Cerebellar nuclear complex (tissue), 1 donor: ENCODE measurements around the gene VTI1B.
"Not testable (repeated sequence)": the region's sequence is repeated elsewhere in the genome, so short reads cannot be mapped to it uniquely, and the experiment has no call there.

ENCODE experiments used
- DNase-seq, 2 experiments: peaks; one replicate each; lab custom pipeline; 2025; lab: John Stamatoyannopoulos, UW

VTI1B gene, protein sequence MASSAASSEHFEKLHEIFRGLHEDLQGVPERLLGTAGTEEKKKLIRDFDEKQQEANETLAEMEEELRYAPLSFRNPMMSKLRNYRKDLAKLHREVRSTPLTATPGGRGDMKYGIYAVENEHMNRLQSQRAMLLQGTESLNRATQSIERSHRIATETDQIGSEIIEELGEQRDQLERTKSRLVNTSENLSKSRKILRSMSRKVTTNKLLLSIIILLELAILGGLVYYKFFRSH

DNA sequence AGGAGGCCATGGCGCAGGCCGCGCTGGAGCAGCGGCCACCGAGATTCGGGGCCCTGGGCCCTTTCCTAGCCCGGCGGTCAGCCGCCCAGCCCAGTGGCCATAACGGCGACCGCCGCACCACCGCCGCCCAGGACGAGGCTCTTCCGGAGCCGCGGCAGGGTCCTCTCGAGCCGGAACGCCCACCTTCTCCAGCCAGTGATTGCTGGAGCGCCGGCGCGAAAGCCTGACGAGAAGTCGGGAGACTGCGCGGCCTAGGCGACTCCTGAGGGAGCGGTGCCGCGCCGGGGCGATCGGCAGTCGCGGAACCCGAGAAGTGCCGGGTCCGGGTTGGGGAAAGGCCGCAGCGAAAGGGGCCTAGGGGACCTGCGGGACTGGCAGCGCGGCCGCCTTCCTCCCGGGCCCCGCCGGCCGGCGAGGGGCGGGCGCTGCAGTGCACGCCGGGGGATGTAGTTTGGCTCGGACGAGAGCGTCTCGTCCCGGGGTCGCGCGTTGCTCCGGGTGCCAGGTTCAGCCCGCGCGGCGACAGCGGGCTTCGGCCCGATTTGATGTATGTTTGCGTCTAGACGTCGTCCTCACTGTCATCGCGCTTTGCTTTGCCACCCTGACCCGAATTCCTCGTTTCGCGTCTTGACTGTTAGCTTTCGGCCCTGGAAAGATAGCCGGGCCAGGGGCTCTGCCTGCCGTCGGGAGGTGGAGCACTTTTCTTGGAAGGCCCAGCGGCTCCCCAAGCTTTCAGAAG lies at the start of gene VTI1B:
Gene VTI1B (minus strand): TSS at position 153 of the 739 bp plus-strand sequence. CDS start 143 bp downstream, at position 10.
- peak in 1 of 2 experiments; percentile 25 for DNase-seq

- no peak for DNase-seq
Measured at GRCh38 chr14:67722293-67722692, 47.9 kb upstream of the VTI1B start.

DNA sequence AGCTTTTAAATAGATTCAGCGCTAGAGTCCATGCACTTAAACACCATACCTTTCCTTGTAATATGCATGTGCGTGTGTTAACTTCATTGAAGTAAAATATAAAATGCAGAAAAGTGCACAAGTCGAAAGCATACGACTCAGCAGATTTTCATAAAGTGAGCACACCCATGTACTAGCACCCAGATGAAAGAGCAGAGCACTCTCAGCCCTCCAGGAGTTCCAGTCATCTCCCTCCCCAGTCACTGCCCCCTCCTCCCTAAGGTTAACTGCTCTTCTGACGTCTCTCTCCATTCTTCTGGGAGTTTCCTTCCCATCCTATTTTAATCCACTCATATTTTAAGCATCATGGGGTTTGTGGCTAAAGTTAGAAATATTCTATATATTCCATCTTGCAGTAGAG lies 47.4 kb upstream of the VTI1B start:
- DNase-seq = no peak

DNA sequence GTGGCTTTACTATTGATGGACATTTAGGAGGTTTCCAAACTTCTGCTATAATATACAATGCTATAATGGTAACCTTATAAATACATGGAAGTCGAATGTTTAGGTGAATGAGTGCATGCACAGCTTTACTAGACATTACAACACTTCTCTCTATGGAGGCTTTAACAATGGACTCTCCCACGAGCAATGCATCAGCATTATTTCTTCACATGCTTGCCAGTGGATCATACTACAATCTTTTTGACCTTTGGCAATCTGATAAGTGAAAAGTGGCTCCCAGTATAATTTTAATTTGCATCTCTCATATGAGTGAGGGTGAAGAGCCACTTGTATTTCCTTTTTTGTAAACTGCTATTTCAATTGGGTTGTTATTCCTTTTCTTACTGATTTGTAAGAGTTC lies 45.4 kb upstream of the VTI1B start:
- DNase-seq = no peak

- not testable (repeated sequence) for DNase-seq
Measured at GRCh38 chr14:67719385-67719784, 45.0 kb upstream of the VTI1B start.

GRCh38 chr14:67718265-67718664 lies 43.8 kb upstream of the VTI1B start:
- no peak for DNase-seq

GRCh38 chr14:67717048-67717447 lies 42.6 kb upstream of the VTI1B start:
- no peak for DNase-seq

GRCh38 chr14:67710209-67710608 lies 35.8 kb upstream of the VTI1B start:
- no peak for DNase-seq

DNA sequence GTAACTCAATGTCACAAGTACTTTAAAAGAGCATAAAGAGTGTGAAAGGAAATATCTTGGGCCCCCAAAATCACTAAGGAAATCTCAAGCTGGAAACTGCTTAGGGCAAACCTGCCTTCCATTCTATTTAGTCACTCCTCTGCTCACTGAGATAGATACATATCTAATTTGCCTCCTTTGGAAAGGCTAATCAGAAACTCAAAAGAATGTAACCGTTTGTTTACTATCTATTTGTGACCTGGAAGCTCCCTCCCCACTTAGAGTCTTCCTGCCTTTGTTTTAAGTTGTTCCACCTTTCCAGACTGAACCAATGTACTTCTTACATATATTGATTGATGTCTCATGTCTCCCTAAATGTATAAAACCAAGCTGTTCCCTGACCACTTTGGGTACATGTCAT lies 35.4 kb upstream of the VTI1B start:
- not testable (repeated sequence) for DNase-seq

- DNase-seq = not testable (repeated sequence)
Measured at GRCh38 chr14:67709346-67709745, 34.9 kb upstream of the VTI1B start.

- no peak for DNase-seq
Measured at GRCh38 chr14:67705211-67705610, 30.8 kb upstream of the VTI1B start.

GRCh38 chr14:67704484-67705089 lies 30.2 kb upstream of the VTI1B start:
- DNase-seq = no peak

- DNase-seq = no peak
Measured at GRCh38 chr14:67703997-67704396, 29.6 kb upstream of the VTI1B start.

DNA sequence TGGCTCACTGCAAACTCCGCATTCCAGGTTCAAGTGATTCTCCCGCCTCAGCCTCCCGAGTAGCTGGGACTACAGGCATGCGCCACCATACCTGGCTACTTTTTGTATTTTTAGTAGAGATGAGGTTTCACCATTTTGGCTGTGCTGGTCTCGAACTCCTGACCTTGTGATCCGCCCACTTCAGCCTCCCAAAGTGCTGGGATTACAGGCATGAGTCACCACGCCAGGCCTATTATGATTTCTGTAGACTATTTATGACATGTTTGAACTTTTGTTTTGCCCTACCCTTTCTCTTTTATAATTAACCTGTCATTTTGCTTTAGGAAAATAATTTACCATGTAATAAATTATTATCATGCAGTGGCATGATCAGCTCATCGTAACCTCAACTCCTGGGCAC lies 27.1 kb upstream of the VTI1B start, which contains the start of gene RDH12:
Gene RDH12 (plus strand): TSS at position 395 of the 400 bp plus-strand sequence. CDS start 20,757 bp downstream, outside the sequence.
- not testable (repeated sequence) for DNase-seq

- no peak for DNase-seq
Measured at GRCh38 chr14:67698179-67698578, 23.7 kb upstream of the VTI1B start.

DNA sequence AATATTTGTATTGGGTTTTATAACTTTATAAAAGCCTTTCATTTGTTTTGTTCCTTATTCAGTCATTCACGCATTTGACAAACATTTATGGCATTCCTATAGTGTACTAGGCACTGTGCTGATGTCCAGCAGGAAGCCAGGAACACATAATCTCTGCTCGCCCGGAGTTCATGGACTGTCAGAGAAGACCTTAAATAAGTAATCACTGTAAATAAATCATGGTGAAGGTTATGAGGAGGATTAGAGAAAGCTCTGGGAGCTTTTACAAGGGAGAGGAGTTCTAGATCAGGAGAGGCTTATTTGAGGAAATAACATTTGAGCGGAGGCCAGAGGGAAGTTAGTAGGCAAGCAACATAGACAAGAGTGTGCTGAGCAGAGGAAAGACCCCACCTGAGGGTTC lies 22.6 kb upstream of the VTI1B start:
- DNase-seq = no peak

- DNase-seq = peak; percentile 57 to 59
Measured at GRCh38 chr14:67695394-67695949, 21.0 kb upstream of the VTI1B start, which contains the start of gene RDH11. Gene RDH11, minus strand, starts transcription at chr14:67695764. Its CDS starts 61 bp downstream, at chr14:67695703.

DNA sequence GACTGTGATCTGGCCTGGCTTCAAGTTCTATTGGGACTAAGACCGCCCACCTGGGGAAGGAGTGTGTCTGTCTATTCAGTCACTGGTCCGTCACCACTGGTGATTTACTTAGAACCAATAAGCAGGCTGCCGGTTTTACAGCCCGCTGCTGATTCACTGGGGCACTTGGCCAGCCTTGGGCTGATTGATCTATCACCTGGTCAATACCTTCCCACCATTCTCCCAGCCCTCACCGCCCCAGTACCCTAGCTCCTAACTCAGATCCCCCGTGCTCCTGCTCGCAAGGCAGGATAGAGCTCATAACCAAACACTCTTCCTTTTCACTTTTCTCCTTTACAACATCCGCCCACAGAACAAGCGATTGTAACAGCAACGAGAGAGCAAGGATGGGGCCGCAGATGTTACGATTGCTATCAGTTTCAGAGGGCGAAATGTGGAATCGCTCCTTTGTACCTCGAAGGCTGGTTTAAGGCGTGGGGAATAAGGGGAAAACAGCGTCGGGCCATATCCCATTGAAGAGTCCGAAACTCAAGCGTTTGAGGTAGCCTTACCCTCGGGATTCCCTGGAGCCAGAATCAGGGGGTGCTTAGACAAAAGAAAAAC lies 20.5 kb upstream of the VTI1B start:
- no peak for DNase-seq

GRCh38 chr14:67690011-67690410 lies 15.6 kb upstream of the VTI1B start:
- DNase-seq = no peak

DNA sequence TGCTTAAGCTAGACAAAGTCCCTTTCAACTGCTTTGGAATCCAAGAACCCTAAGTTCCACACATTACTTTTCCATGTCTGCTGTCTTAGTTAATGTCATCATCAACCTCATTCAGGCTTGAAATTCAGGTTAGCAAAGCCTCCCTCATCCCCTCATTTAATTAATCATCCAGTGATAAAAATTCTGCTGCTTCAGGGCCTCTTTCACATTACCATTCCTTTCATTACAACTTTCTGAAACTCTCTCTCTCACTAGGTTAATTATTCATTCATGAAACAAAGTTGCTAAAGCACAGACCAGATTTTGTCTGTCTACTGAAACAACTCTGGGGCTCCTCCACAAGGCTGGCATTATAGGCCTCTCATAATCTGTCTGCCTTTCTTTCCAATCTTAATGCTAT lies 9.4 kb upstream of the VTI1B start:
- no peak for DNase-seq

DNA sequence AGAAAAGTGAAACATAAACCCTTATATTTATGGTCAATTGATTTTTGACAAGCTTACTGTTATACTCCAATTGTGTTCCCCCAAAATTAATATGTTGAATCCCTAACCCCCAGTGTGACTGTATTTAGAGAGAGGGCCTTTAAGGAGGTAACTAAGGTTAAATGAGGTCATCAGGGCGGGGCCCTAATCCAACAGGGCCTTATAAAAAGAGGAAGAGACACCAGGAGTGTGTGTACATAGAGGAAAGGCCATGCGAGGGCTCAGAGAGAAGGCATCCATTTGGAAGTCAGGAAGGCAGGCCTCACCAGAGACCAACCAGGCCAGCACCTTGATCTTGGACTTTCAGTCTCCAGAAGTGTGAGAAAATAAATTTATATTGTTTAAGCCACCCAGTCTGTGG lies 6.5 kb upstream of the VTI1B start:
- no peak for DNase-seq

GRCh38 chr14:67680121-67680602 lies 5.7 kb upstream of the VTI1B start:
- no peak for DNase-seq
